GM12891 (cell line): ENCODE measurements around the gene COX8A.

Experiments used
- POLR2A ChIP-seq: IDR thresholded peaks from 2 replicates; pipeline ENCODE4 v1.6.1; 2011; ENCODE audit warnings: low read depth, low read length, control low read depth
- POU2F2 ChIP-seq: IDR thresholded peaks from 2 replicates; pipeline ENCODE4 v1.6.1; 2011; ENCODE audit warnings: low read depth, mild to moderate bottlenecking, control low read depth, low read length, moderate library complexity
- SPI1 ChIP-seq: IDR thresholded peaks from 2 replicates; pipeline ENCODE4 v1.6.1; 2011; ENCODE audit warnings: low read depth, low read length, control low read depth
- TAF1 ChIP-seq: IDR thresholded peaks from 2 replicates; pipeline ENCODE4 v1.6.1; 2011; ENCODE audit warnings: low read depth, low read length, control low read depth

DNA sequence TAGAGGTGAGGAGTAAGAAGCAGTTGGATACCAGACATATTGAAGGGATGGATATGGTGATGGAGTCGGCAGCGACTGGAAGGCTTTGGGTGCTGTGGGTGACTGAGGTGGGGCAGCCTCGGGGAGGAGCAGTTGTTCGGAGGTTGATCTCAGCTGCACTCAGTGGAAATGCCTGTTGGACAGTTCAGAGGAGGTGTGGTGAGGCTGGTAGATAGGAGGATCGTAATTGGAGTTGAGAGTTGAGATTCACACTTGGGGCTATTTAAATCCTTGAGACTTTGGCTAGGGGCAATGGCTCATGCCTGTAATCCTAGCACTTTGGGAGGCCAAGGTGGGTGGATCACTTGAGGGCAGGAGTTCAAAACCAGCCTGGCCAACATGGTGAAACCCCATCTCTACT, 18.7 kb downstream of the COX8A start:
- TF ChIP-seq POLR2A (no peak), TAF1 (no peak), SPI1 (no peak), POU2F2 (no peak)
